HG03060 (cell line): ENCODE data around the gene HJURP.

Experiments used
- ATAC-seq: cut with Tn5 transposase; IDR thresholded peaks from one replicate; pipeline ENCODE4 v1.9.1; 2021; ENCODE audit warnings: low read depth, moderate number of reproducible peaks; ENCODE audit not compliant: unreplicated experiment

HJURP gene

DNA sequence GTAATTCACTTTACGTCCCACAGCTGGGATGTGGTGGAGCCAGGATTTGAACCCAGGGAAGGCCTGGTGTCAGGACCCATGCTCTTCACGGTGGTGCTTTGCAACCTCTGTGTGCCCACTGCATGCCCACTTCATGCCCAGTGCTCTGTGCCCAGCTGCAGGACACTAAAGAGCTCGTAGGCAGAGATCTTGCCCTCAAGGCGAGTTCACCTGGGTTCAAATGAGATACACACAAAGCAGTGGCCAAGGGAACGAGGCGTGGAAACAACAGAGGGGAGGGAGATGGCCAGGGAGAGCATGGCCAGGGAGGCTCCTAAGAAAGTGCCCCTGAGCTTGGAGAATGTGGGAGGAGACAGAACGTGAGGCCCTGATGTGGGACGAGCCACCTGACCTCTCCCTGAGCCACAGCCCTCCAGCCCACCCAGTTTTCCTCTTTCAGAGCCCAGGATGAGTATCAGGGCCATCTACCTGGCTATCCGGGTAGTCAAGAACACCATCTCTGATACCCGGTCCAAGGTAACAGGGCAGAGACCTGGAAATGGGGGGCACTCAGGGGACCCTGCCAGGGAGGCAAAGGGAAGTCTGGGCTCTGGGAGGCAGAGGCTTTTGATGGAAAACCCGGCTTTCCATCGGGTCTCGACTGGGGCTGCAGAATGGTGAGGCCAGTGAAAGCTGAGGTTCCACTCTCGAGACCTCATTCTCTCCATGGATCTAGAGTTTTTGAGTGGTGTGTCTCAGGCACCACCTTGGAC, 55.8 kb downstream of the HJURP start:
- no peak for ATAC-seq

DNA sequence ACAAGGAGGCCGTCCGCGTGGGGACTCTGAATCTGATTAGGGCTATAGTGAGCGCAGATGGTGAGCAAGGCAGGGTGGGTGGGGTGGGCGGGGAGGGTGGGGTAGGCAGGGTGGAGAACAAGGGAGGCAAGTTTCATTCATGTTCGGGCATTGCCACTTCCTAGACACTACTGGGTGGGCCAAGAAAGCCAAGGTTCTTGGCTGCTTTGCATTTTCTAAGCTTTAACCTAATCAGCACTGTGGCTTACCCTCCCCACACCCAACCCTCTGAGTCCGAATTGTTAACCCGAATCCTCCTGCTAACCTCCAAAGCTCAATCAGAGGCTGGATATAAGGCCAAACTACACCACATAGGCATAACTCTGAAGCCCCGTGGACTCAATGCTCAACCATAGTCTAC, 58.1 kb downstream of the HJURP start:
- no peak for ATAC-seq

DNA sequence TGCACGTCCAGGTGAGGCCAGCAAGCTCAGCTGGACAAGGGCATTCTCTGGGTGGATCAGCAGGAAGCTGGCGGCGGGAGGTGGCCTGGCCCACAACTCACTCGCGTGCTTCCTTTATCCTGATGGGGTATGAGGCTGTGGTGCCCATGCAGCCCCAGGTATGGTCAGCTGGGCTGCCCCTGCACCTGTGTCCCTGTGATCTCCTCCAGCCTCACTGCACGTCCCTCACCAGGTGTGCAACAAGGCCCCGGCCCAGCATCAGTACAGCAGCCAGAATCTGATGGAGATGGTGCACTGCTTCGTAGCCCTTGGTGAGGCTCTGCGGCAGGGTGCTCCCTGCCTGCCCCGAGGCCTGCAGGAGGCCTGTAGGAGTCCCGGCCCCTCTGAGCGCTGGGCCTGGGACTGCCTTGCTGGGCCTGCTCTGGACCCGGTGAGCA, 58.6 kb downstream of the HJURP start:
- no peak for ATAC-seq

DNA sequence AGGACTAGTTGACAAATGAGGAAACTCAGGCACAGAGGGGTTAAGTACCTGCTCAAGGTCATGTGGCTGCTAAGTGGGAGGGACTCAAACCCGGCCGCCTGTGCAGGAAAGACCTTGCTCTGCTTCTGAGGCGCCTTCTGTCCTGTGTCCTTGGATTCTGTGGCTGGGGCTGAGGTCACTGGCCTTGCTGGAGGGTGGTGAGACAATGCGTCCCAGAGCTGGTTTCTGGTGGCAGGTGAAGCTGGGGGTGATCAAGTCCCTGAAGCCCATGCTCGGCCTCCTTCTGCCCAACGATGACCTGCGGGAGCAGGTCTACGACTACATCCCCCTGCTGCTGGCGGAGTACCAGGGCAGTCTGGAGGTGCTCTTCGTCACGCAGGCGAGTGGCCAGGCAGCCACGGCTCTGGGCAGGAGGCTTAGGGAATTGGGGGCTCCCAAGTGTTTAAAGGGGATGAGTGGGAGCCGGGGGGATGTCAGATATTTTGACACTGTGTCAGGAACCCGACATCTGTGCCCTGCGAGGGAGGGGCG, 60.1 kb downstream of the HJURP start:
- ATAC-seq: no peak

DNA sequence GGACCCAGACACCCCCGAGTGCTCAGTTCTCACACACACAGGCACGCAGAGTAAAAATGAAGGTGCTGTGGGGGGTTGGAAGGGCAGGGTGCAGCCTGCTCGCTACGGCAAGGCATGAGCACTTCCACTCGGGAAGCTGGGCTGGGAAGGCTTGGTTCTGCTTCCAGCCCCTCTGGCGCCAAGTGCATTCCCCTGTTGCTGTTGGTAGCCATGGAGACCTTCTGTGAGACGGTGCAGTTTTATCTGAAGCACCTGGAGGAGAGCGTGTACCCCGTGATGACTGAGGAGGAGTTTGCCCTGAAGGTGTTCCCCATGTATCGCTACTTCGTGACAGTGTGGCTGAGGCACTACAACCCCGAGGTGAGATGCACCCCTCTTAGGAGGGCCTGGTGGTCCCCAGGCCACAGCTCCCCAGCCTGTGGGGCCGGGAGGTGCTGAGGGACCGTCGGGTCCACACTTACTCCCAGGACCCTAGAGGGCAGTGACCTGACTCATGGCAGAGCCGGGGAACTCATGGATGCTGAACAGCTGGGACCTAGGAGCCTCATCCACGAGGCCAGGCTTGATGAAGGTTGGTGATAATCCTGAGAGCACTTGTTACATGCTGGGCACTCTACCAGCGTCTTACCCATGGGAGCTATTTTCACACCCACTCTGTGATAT, 60.7 kb downstream of the HJURP start:
- ATAC-seq: no peak

DNA sequence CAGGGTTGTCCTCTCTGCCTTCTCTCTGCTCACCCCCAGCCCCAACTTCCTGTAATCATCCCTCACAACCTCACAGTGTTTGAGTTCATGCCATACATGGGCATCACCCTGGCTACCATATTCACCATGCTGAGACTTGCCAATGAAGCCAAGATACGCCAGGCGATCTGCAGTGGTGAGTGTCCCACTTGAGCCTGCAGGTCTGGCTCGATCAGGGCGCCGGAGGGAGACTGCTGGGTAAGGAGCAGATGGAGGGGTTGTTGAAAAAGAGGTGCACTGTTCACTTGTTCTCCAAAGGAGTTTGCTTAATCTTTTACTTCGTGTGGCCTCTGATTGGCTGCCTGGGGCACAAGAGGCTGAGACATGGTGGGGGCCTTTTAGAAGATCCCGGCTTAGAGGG, 61.6 kb downstream of the HJURP start:
- ATAC-seq: no peak

DNA sequence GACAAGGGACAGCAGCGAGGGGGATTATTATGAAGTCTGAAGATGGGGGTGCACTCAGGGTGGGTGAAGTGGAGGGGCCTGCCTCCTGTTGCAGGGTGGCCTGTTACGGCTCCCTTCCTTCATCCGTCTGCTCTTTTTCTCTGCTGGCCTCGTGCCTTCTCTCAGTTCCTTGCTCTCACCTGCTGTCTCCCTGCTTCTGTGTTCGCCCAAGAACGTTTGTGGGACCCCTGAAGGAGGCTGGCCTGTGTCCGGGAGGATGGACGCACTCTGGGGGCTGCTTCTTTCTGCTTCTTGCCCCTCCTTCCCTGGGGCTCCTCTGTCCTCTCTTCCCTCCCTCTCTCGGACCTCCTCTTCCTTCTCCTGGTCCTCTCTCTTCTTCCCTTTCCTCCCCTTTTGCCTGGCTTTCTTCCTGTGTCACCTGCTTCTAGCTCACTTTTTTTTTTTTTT, 62.4 kb downstream of the HJURP start:
- no peak for ATAC-seq

DNA sequence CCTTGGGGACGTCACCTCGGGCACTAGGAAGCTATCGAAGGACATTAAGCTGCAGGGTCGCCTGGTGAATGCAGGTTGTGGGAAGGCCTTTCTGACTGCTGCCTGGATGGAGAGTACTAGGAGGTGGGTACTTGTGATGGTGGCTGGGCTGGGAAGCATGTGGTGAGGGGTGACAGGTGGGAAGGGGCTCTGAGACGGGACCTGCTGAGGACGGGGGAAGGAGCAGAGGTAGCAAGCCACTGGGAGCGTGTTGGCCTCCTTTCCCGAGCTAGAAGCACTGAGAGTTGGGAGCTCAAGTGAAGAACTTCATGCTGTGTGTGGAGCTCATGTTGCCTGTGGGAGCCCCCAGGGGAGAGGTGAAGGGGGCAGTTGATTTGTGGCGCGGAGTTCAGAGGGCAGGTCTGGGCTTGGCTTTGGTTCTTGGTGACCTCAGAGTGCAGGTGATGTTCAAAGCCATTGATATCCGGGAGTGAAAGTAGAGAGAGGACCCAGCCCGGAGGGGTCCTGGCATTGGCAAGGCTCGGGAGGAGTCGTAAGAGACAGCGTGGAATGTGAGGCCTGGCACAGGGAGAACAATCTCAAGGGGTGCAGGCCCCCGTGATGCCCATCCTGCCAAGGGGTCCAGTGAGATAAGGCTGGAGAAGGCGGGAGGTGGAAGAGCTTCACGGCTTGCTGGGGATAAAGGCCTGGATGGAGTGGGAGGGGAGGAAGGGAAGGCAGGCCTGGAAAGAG, 63.0 kb downstream of the HJURP start:
- ATAC-seq: no peak

DNA sequence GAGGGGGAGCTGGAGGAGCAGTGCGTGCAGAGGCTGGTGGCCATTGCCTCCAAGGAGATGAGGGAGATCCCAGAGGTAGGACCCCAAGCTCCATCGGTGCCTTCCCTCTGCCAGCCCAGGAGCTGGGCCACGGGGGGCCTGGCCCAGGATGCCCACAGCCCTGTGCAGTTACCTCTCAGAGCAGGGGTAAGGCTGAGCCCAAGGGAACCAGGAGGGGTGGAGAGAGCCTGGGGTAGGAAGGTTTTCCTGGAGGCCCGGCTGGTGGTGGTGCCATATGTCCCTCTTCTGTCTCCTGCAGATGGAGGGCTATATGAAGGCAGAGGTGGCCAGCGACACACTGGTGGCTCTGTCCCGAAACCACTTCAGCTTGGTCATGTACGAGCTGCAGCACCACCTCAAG, 64.8 kb downstream of the HJURP start:
- no peak for ATAC-seq
